ENCODE results near the gene ACOT7.

- TF ChIP-seq CTCF (IDR thresholded peaks at IDR 0.05) (no peak), CREM (CRISPR knock-in tag; IDR thresholded peaks at IDR 0.05) (no peak), ZNF416 (CRISPR knock-in tag; IDR thresholded peaks at IDR 0.05) (no peak), ZNF281 (CRISPR knock-in tag; IDR thresholded peaks at IDR 0.05) (no peak), ESRRA (CRISPR knock-in tag; IDR thresholded peaks at IDR 0.05; ENCODE audit: borderline replicate concordance) (no peak)
Measured at GRCh38 chr1:6262555-6263420, 130.8 kb downstream of the ACOT7 start.
